HG03175 (cell line): ENCODE data around the gene TBCCD1.
"Not testable (repeated sequence)": the region's sequence is repeated elsewhere in the genome, so short reads cannot be mapped to it uniquely, and the experiment has no call there.

Source experiments
- ATAC-seq: cut with Tn5 transposase; IDR thresholded peaks from one replicate; pipeline ENCODE4 v1.9.1; 2021; ENCODE audit warnings: mild to moderate bottlenecking, moderate library complexity; ENCODE audit not compliant: unreplicated experiment

The TBCCD1 gene

DNA sequence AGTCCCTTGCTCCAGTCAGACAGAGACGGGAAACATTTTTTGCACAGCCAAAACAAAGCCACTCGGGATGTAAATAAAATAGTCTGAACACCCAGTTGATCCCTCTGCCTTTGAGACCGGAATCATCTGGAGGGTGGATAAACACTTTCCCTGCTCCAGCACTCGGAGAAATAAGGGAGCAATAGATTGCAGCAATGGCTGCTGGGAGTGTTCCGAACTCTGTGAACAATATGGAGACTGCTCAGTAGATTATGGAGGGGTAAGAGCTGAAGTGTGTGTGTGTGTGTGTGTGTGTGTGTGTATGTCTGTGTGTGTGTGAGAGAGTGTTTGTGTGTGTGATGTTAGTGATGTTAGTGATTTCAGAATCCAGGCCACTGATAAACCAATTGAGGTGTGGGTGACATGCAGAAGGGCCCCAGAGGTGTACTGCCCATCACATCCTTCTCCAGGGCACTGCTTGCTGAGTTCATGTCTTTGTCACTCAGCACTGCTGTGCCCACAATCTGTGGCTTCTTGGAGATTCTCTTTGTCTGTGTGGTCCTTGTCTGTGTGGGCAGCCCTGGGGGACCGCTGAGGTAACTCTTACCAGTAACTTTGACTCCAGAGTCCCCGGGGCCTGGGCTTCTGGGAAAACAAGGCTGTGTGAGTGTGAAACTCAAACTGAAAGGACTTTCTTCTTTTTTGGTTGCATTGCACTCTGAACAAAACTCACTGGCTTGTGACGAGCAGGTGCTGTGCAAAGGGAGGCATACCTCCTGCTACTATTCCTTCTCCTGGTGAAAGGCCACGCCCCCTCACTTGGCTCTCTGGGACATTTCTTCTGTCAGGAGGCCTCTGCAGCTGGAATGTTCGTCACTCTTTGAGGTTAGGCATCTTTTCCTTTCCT lies 45.9 kb downstream of the TBCCD1 start:
- peak; percentile 66 for ATAC-seq

DNA sequence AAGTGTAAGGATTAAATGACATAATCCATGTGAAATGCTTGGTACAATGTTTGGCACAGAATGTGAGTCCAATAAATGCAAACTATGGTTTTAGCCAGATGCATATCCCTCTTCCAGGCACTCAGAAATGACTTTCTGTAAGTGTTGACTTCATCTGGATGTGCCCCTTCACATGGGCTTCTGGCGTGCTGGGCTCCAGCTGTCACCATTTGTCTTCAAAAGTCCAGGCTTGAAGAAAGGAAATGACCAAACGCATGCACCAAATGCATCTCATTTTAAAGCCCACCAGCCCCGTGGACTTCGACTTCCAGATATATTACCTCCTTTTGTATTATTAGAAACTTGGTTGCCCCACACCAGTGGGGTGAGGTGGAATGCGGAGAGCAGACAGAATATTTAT lies 46.7 kb downstream of the TBCCD1 start:
- no peak for ATAC-seq

DNA sequence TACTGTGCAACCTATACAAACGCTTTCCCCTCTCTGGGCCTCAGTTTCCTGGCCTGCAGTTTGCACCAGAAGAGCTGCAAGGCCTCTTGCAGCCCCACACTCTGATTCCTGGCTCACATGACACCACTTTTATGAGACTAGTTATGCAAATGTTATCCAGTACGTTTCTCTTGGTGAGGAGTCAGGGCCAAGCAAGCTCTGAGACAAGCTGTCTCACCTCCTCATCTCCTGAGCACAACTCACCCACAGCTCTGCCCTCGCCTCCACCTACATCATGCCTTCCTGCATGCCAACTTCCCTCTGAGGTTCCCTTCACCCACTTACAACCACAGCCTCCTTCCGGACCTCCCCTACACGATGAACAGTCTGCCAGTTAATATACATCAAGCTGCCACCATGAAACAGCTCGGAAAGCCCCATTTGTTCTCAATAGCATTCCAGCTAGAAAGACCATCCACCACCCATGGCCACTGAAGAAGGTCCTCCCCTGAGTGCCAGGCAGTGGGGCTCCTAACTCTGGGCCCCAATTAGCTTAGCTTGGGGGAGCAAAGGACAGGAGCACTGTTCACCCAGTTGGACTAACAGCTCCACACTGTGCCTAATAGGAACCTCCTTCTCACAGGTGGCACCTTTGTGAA lies 48.0 kb downstream of the TBCCD1 start:
- ATAC-seq, result peak; percentile 44

DNA sequence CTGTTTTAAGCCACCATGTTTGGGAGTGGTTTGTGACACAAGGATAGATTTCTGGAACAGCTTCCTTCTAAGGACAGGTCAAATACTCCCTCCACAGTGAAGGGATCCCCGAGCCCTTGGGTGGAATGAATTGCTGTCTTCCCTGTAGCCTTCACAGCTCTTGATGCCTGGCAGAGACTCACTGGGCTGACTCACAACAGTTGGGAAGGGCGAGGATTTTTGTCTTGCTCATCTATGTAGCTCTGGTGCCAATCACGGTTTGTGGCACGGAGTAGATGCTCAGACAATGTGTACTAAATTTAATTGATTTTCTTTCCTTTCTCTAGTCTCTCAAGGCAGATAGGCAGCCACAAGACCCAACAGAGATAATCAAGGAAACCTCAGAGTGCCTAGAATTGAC lies 49.9 kb downstream of the TBCCD1 start:
- no peak for ATAC-seq

DNA sequence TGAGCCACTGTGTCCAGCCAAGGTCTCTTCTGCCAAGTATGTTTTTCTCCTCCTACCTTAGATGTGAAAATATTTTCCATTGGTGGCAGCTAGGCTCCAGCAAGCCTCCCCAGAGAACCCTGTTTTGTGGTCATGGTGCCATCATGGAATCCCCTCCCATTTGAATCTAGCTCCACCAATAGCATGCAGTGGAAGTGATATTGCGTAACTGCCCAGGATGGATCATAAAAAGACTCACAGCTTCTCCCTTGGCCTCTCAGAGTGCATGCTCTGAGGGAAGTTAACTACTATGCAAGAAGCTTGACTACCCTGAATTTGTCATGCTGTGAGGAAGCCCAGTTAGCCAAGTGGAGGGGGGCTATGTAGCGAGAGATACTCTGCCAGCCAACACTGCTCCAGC lies 50.5 kb downstream of the TBCCD1 start:
- no peak for ATAC-seq

DNA sequence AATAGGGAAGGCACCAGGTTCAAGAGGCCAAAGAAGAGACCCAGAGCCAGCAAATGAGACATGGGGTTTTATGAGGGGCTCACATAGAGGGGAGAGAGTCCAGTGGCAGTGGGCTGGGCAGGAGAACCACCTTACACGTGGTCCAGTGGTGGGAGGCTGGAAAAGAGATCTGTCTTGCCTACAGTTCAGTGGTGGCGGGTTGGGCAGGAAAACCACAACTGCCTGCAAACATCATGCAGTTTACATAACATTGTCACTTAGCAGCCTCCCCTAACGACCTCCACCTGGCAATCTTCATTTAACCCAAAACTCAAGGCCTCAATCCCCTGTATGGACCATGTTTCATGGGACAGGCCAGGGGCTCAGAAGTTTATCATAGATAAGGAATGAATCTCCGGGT lies 52.0 kb downstream of the TBCCD1 start:
- ATAC-seq, result no peak

DNA sequence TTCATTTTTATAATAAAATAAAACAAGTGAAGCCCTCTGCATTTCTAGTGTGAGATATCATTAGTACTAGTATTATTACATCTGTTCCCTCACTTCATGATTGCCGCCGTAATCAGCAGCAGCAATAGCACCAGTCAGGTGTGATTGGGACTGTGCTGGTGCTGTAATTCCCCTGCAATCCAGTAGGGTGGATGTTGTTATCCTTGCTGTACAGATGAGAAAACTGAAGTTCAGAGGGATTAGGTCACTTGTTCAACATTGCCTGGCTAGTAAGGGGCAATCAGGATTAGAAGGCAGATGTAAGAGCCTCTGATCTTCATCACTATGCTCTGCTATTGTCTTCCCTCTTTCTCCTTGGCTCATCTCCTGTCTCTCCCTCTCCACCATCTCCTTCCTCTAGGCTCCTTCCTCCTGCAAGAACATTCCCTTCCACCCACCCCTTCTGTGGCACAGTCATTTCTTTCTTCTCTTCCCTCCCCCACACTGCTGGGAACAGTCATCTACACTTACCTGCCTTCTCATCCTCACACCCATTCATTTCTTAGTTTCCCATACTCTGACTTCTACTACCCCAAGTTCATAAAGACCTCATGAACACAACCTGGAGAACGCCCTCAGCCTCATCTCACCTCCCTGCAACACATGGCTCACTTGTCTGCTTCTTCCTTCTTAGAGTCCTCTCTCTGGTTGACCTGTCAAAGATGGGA lies 52.7 kb downstream of the TBCCD1 start:
- no peak for ATAC-seq

DNA sequence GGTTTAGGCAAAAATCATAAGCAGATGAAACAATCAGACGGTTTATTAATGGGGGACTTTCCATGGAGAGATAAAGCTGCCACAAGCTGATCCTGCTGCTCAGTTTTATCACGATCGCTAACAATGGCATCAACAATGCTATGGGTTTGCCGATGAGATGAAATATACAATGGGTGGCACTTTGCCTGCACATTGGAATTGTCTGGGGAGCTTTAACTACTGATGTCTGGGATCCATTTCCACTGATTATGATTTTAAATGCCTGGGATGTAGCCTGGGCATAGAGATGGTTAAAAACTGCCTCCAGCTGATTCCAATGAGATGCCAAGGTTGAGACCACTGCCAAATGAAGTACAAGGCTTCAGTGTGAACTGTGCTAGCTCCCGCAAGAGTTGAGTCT lies 53.8 kb downstream of the TBCCD1 start:
- no peak for ATAC-seq

DNA sequence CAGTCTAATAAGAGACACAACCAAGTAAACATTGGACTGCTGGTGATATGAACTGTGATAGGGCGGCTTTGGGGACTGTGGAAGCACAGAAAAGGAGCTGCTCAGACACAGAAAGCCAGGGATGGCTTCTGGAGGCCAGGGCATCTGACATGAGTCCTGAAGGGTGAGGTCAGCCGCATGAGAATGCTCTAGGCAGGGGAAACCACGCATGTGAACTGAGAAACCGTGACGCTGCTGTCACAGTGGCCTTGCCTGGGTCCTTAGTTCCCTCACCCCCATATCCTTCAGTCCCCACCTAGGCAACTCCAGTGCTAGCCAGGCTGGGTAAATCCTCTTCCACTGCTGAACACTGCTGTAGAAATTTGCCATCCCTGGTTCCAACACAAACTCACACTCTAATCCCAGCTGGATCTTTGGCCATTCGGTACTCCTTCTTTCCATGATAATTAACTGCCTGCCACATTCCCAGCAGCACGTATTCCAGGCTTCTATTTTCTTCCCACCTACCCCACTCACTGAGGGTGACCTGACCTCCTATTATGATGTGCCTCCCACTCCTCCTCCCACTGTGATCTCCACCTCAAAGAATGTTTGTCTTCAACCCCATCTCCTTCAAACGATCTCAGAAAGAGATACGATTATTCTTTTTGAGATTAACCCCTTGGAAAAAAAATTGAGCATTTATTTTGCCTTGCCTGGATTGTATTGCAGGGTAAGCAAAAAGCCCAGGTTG lies 54.4 kb downstream of the TBCCD1 start:
- ATAC-seq, result no peak

DNA sequence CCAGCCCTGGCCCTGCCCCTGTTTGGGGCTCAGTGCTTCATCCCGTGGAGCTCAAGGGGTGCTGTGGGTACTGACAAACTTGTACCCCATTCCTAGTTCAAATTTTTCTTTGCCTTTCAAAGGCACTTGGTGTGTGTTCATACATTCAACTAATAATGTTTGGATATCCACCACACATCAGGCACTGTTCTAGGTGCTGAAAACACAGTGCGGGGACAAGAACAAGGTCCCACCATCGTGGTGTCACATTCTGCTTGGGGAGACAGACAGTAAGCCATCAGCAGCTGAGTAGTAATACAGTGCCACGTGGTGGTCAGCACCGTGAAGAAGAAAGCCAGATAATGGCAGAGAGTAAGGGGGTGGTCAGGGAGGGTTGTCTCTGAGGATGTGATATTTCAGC lies 55.4 kb downstream of the TBCCD1 start:
- ATAC-seq, result no peak

DNA sequence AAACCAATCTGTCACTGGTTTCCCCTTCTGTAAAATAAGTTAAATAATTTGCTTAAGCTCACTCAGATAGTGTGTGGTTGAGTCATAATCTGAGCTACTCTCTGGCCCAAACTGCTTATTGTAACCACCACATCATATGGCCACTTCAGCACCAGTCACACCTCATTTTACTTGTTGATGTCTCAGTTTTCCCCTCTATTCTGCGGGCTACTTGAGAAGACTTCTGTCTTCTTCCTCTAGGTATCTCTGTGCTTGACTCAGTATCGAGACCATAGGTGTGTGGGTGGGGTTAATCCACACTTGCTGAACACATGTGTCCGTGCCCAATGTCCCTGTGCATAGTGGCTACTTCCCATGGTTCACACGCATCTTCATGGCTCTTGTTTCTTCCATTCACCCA lies 55.9 kb downstream of the TBCCD1 start:
- peak; percentile 81 for ATAC-seq

DNA sequence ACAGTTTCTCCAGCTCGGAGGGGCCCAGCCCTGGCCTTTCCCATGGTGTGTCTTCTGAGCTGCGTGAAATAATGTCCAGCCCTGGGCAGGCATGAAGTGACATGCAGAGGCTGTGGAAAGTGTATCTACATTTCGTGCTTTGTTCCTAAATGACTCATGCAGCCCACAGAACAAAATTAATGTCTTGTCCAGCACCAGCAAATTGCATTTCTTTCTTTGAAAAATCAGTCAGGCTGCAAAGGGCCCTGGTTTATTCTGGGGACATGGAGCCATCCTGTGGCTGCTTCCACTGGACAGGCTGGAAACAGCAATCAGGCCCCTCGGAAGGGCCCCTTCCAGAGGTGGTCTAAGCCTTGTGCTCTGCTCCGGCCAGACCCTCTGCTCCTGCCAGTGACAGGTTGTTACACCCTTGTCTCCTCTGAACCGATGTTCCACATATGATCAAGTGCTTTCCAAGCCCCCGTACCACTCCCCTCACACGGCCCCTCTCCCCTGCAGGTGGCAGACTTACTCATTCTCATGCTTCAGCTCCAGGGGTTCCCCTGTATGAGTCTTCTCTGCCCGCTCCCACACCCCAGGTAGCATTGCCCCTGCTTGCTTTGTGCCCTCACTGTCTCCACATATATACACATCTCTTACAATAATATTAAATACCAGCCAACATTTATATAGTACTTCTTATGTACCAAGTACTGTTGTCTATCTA lies 56.6 kb downstream of the TBCCD1 start:
- ATAC-seq, result no peak

DNA sequence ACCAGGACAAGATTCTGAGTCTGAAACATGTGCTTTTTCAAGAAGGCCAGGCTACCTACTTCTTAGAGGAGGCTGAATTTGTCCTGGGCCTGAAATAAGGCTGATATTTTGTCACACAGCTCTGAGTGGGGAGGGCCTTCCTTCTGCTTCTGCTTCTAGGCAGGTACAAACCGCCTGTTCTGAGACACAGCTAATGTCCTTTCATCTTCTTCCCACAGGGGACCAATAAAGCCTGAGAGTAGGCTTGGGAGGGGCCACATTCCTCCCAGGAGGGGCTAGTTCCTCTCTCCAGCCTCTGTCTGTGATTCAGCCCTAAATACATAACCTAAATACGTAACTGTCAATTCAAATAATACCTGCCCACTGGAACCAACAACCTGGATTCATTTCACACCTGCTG lies 57.7 kb downstream of the TBCCD1 start:
- ATAC-seq, result no peak

DNA sequence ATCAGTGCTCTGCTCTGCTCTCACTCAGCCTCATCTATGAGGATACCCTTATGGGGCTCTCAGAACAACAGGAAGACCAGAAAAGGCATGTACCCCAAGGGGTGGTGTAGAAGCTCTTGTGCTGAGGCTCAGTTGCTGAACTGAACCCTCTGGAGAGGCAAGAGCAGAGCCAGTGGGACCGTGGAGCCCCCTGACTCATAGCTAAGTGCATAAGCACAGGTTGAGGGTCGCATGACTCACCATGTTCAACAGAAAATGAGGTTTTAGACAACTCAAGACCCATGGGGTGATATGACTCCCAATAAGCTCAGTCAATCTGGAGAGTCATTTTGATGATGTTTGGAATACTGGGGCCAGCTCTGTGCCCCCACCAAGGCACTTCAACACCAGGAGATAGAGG lies 60.3 kb downstream of the TBCCD1 start:
- ATAC-seq, result no peak

DNA sequence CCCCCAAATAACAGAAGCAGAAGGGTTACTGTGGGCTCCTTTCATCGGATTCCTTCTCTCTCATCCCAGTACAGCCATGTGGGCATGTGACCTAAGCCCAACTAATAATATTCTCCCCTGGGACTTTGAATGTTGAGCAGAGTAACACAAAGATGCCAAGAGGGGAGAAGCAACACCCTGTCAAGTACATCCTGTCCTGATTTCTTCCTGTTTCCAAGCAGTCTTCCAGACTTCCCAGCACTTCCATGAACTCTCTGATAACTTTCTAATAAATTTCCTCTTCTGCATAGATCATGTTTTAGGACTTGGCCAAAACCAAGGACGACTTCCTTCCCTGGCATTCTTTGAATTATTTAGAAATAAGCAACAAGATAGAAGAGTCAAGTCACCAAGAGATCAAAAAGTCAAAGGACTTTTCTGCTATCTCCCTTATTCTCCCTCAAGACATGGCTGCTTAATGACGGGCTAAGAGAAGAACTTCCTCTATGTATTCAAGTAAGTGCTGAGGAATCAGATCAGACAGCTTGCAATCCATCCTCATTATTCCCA lies 60.9 kb downstream of the TBCCD1 start:
- ATAC-seq, result no peak

DNA sequence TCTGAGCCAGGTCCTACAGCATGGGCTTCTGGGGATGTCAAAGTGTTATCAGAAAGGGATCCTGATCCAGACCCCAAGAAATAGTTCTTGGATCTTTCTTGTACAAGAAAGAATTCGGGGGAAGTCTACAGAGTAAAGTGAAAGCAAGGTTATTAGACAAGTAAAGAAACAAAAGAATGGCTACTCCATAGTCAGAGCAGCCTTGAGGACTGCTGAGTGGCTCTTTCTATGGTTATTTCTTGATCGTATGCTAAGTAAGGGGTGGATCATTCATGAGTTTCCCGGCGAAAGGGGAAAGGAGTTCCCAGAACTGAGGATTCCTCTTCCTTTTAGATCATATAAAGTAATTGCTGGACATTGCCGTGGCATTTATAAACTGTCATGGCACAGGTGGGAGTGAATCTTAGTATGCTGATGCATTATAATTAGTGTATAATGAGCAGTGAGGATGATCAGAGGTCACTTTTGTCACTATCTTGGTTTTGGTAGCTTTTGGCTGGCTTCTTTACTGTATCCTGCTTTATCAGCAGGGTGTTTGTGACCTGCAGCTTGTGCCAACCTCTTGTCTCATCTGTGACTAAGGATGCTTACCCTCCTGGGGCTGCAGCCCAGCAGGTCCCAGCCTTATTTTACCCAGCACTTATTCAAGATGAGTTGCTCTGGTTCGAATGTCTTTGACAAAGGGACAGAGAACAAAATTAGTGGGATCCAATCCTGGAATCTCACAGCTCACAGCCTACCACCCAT lies 64.0 kb downstream of the TBCCD1 start:
- ATAC-seq, result no peak

DNA sequence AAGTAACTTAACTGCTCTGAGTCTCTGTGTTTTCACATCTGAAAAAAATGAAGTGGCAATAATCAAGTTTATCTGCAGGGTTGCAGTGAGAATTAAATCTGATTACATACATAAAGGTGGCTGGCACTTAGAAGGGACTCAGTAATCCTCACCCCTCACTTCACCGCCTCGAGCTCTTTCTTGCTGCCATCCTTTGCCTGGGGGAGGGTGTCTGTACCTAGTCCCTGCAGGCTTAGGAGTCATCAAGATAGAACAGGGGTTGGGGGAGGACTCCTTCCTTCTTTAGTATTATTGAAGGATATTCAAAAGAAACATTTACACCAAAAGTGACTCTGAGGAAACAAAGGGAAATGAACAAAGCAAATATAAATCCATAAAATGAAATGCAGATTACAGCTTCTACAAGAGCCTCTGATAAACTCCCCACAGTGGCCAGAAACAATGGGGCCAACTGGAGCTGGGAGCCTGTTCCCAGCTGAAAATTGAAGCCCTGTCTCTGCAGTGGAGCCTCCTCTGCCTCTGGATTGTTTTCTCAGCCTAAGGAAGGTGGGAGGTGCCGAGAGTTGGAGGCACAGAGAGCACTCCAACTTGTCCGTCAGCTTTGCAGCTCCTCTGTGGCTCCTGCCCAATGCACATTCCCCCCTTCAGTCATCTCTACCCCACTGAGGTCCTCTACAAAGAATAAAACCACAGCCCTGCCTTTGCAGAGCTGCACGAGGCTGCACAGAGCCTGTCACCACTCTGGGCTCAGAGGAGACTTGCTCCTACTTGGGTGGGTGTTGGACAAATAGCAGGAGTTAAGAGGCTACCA lies 64.8 kb downstream of the TBCCD1 start:
- no peak for ATAC-seq

DNA sequence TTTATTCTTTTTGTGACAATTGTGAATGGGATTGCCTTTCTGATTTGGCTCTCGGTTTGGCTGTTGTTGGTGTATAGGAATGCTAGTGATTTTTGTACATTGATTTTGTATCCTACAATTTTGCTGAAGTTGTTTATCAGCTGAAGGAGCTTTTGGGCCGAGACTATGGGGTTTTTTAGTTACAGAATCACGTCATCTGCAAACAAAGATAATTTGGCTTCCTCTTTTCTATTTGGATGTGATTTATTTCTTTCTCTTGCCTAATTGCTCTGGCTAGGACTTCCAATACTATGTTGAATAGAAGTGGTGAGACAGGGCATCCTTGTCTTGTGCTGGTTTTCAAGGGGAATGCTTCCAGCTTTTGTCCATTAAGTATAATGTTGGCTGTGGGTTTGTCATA lies 67.2 kb downstream of the TBCCD1 start:
- ATAC-seq, result not testable (repeated sequence)

DNA sequence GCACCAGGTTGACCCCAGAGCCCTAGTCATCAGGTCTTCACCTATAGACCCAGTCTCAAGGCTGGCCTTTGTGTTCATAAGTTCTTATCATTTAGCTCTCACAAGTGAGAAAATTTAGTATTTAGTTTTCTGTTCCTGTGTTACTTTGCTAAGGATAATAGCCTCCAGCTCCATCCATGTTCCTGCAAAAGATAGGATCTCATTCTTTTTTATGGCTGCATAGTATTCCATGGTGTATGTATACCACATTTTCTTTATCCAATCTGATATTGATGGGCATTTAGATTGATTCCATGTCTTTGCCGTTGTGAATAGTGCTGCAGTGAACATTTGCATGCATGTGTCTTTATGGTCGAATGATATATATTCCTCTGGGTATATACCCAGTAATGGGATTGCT lies 69.1 kb downstream of the TBCCD1 start:
- not testable (repeated sequence) for ATAC-seq
